Fibroblast of mammary gland (primary cell): ENCODE measurements around the gene SIDT2.

Experiments used
- DNase-seq: peaks from one replicate; pipeline ENCODE4 v3.0.0-alpha.2; 2010; ENCODE audit warnings: low read depth
- H3K4me3 ChIP-seq: 2 replicates; pipeline ENCODE4 v1.5.1; 2011; ENCODE audit warnings: low read depth, mild to moderate bottlenecking, low read length, moderate library complexity; ENCODE audit not compliant: control insufficient read depth
- TF ChIP-seq, protein P1 (sequence below): conservative IDR thresholded peaks from 2 replicates; pipeline ENCODE4 v1.5.1; 2011; ENCODE audit warnings: low read depth, low read length, inconsistent platforms; ENCODE audit not compliant: control insufficient read depth, insufficient read depth

SIDT2 gene

GRCh38 chr11:117199916-117200812, 21.6 kb downstream of the SIDT2 start:
- no peak for DNase-seq
- peak overlapping the region; percentile 50 for H3K4me3 ChIP-seq

GRCh38 chr11:117200813-117201657, 22.5 kb downstream of the SIDT2 start:
- H3K4me3 ChIP-seq = peak overlapping the region; percentile 50
- DNase-seq = peak; percentile 24
- TF ChIP-seq, protein P1, sequence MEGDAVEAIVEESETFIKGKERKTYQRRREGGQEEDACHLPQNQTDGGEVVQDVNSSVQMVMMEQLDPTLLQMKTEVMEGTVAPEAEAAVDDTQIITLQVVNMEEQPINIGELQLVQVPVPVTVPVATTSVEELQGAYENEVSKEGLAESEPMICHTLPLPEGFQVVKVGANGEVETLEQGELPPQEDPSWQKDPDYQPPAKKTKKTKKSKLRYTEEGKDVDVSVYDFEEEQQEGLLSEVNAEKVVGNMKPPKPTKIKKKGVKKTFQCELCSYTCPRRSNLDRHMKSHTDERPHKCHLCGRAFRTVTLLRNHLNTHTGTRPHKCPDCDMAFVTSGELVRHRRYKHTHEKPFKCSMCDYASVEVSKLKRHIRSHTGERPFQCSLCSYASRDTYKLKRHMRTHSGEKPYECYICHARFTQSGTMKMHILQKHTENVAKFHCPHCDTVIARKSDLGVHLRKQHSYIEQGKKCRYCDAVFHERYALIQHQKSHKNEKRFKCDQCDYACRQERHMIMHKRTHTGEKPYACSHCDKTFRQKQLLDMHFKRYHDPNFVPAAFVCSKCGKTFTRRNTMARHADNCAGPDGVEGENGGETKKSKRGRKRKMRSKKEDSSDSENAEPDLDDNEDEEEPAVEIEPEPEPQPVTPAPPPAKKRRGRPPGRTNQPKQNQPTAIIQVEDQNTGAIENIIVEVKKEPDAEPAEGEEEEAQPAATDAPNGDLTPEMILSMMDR = no peak

More at GRCh38 chr11:117199916-117200812, 21.6 kb downstream of the SIDT2 start:
- TF ChIP-seq, protein P1 = no peak

GRCh38 chr11:117201658-117202305, 23.2 kb downstream of the SIDT2 start:
- peak; percentile 43 for DNase-seq
- no peak overlapping the region for H3K4me3 ChIP-seq
- TF ChIP-seq, protein P1 = no peak

DNA sequence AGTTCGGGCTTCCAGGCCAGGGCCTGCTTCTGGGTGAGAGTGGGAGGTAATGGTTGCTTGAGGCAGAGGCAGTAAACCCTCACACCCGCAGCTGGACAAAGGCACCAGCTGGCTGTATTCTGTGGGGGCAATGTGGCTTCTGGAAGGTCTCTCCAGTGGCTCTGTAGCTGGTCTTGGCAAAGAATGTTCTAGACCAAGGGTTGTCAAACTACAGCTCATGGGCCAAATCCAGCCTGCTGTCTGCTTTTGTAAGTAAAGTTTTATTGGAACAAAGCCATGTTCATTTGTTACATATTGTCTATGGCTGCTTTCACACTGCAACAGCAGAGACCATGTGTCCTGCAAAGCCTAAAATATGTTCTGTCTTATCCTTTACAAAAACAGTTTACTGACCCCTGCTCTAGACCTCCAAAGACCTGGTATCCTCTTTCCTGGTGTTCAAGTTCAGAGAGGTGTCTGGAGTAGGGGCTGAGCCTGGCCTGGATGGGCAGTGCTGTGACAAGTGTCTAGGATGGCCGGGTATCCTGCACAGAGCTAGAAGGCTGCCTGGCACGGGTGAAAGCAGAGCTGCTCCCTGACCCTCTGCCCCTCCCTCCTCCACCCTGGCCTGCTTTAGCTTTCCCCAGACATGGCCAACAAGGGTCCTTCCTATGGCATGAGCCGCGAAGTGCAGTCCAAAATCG, 24.0 kb downstream of the SIDT2 start:
- no peak for DNase-seq
- no peak overlapping the region for H3K4me3 ChIP-seq
- TF ChIP-seq, protein P1 = no peak

- no peak overlapping the region for H3K4me3 ChIP-seq
- DNase-seq = no peak
- TF ChIP-seq, protein P1 = no peak
These were observed 24.5 kb downstream of the SIDT2 start for GRCh38 chr11:117203069-117203407.
